Keratinocyte (primary cell): ENCODE results near the gene GDF11. TPM values are rescaled to one million over a fixed set of nuclear protein-coding genes. Genes with fewer than 3 reads are reported as not detected.

Source experiments
- DNase-seq: peaks from one replicate; pipeline ENCODE4 v3.0.0-alpha.2; 2011; ENCODE audit warnings: low read depth, missing footprints, low spot score
- FAIRE-seq: peaks from 2 replicates; lab custom pipeline; 2011; peaks lifted over from hg19 to GRCh38; lab: Jason Lieb, UNC
- H2AFZ ChIP-seq: 2 replicates; pipeline ENCODE4 v1.6.0; 2012; ENCODE audit warnings: low read length, control low read depth, inconsistent platforms; ENCODE audit not compliant: control insufficient read depth
- H3K27ac ChIP-seq: 2 replicates; pipeline ENCODE4 v1.5.1; 2011; ENCODE audit warnings: low read length; ENCODE audit not compliant: control insufficient read depth, insufficient read depth
- H3K27me3 ChIP-seq: 3 replicates; pipeline ENCODE4 v1.6.0; 2011; ENCODE audit warnings: low read length; ENCODE audit not compliant: control insufficient read depth, insufficient read depth; ENCODE audit errors: extremely low read depth
- H3K36me3 ChIP-seq, 2 experiments: 2 replicates in 1 of 2; 3 replicates in 1 of 2; pipeline ENCODE4 v1.5.1; 2011; ENCODE audit warnings: low read length in 2 of 2, mild to moderate bottlenecking in 1 of 2; ENCODE audit not compliant: control insufficient read depth in 2 of 2, insufficient read depth in 2 of 2; ENCODE audit errors: extremely low read depth in 1 of 2
- H3K4me1 ChIP-seq: 3 replicates; pipeline ENCODE4 v1.5.1; 2011; ENCODE audit warnings: low read length; ENCODE audit not compliant: control insufficient read depth, insufficient read depth; ENCODE audit errors: extremely low read depth
- H3K4me2 ChIP-seq: 3 replicates; pipeline ENCODE4 v1.6.0; 2011; ENCODE audit warnings: low read depth, low read length; ENCODE audit not compliant: control insufficient read depth, insufficient read depth; ENCODE audit errors: extremely low read depth
- H3K4me3 ChIP-seq, 3 experiments: fragments of 200-600 bp in 1 of 3; sonication (generic) in 1 of 3; 2 replicates in 2 of 3; 3 replicates in 1 of 3; pipeline ENCODE4 v1.5.1; 2011 to 2016; ENCODE audit warnings: low read length in 3 of 3, mild to moderate bottlenecking in 3 of 3, control low read depth in 2 of 3, inconsistent platforms in 1 of 3, low read depth in 1 of 3, mixed read lengths in 1 of 3, mixed run types in 1 of 3, moderate library complexity in 1 of 3; ENCODE audit not compliant: control insufficient read depth in 2 of 3, insufficient read depth in 2 of 3; ENCODE audit errors: extremely low read depth in 1 of 3
- H3K79me2 ChIP-seq: 2 replicates; pipeline ENCODE4 v1.6.0; 2012; ENCODE audit warnings: low read length; ENCODE audit not compliant: control insufficient read depth, insufficient read depth
- H3K9ac ChIP-seq: 3 replicates; pipeline ENCODE4 v1.6.0; 2011; ENCODE audit warnings: low read length; ENCODE audit not compliant: control insufficient read depth, insufficient read depth; ENCODE audit errors: extremely low read depth
- H3K9me1 ChIP-seq: 3 replicates; pipeline ENCODE4 v1.6.0; 2011; ENCODE audit warnings: low read length; ENCODE audit not compliant: control insufficient read depth, insufficient read depth; ENCODE audit errors: extremely low read depth
- H3K9me3 ChIP-seq: 2 replicates; pipeline ENCODE4 v1.5.1; 2012; ENCODE audit warnings: low read depth, low read length; ENCODE audit not compliant: control insufficient read depth
- H4K20me1 ChIP-seq: 3 replicates; pipeline ENCODE4 v1.6.0; 2011; ENCODE audit warnings: low read length; ENCODE audit not compliant: control insufficient read depth, insufficient read depth; ENCODE audit errors: extremely low read depth
- EZH2 ChIP-seq: IDR thresholded peaks from one replicate; pipeline ENCODE4 v1.6.1; 2012; ENCODE audit warnings: inconsistent platforms, mild to moderate bottlenecking, low read length, moderate library complexity
- dilution Hi-C: fragments of 300-500 bp; cut with MboI; formaldehyde crosslinking; loops from one replicate; pipeline ENCODE4 v1.7.0; 2020; ENCODE audit warnings: low sequenced_read_pairs; ENCODE audit not compliant: extremely low pct_ligation_motif_present
- polyA plus RNA-seq, 5 experiments: library from polyadenylated mRNA; depleted of rRNA in 3 of 5; stranded (reverse) in 3 of 5; stranded (forward) in 1 of 5; unstranded in 1 of 5; fragments of >200 nt; gene quantifications; 1 replicate in 1 of 5; 2 replicates in 3 of 5; 3 replicates in 1 of 5; pipeline versions ENCODE4 v1.2.1 to v1.2.3, GENCODE V29; 2011 to 2012; ENCODE audit warnings: missing spikeins in 2 of 5, low read depth in 1 of 5, low replicate concordance in 1 of 5
- TF ChIP-seq, protein P1 (sequence below), 3 experiments: IDR thresholded peaks in 1 of 3; conservative IDR thresholded peaks in 1 of 3; optimal IDR thresholded peaks in 1 of 3; 2 replicates in 2 of 3; 3 replicates in 1 of 3; pipeline versions ENCODE3 to v1.5.1; 2011; ENCODE audit warnings: low read length in 3 of 3, mild to moderate bottlenecking in 3 of 3, moderate library complexity in 2 of 3, control low read depth in 1 of 3, inconsistent platforms in 1 of 3; ENCODE audit not compliant: insufficient read depth in 2 of 3; ENCODE audit errors: extremely low read depth in 1 of 3

GDF11 gene
- polyA plus RNA-seq, 1 donor (not counting 4 experiments of a cell fraction or from before 2014, with no cell fraction given): 2.7 TPM

DNA sequence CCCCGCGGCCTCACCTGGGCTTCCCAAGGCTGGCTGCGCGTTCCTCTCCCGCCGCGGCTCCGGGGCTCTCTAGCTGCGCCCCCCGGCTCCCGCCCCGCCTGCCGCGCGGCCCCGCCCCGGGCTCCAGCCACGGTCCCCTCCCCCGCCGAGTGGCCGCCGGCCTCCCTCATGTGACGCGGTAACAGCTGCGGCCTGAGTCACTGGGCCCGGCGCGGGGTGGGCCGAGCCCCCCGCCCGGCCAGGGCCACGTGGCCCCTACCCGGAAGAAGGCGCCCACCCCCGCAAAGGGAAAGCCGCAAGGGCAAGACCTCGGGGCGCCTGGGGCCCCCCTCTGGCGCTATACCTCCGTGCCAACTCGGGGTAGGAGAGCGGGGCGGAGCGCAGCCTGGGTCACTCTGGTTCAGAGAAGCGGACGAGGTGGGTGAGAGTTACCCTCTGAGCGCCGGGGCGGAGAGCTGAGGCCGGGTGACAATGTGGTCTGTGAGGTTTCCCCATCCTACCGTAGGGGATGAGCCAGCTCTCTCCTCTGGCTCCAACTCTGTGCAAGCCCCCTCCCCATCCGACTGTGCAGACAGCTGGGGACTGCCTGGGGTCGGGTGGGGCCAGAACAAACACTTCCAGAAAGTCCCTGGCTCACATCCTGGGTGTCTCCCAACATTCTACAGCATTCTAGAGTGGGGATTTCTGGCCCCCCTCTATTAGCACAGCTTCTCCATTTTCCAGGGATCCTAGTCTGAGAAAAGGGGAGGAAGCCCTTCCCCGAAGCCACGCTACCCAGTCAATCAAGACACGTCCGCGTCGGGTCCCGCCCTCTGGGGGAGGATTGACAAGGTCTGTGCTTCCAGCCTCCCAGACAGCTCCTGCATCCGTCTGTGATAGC, 13.7 kb upstream of the GDF11 start, which contains the start of gene CD63:
Gene CD63 (minus strand): TSS at position 71 of the 880 bp plus-strand sequence. CDS start 668 bp downstream, outside the sequence.
- FAIRE-seq (peak; percentile 73), DNase-seq (peak; percentile 76)
- Histone ChIP-seq H3K27ac (peak within 1 kb of the TSS; percentile 96), H3K36me3 (peaks cover 16 to 17% of the 10 kb centered on the region in 2 experiments), H3K79me2 (peaks cover 22% of the 10 kb centered on the region), H3K27me3 (no peaks in the 10 kb centered on the region), H3K9me1 (no peaks in the 10 kb centered on the region), H3K4me3 (peak within 1 kb of the TSS; percentile 74 to 90 (median 83)), H3K4me2 (peak within 1 kb of the TSS; percentile 96), H3K9me3 (no peaks in the 10 kb centered on the region), H2AFZ (peak within 1 kb of the TSS; percentile 81), H3K9ac (peak within 1 kb of the TSS; percentile 95), H3K4me1 (peaks cover 32% of the 10 kb centered on the region), H4K20me1 (no peaks in the 10 kb centered on the region)
- dilution Hi-C loops: no loop called here
- no peak for TF ChIP-seq EZH2
- TF ChIP-seq, protein P1, sequence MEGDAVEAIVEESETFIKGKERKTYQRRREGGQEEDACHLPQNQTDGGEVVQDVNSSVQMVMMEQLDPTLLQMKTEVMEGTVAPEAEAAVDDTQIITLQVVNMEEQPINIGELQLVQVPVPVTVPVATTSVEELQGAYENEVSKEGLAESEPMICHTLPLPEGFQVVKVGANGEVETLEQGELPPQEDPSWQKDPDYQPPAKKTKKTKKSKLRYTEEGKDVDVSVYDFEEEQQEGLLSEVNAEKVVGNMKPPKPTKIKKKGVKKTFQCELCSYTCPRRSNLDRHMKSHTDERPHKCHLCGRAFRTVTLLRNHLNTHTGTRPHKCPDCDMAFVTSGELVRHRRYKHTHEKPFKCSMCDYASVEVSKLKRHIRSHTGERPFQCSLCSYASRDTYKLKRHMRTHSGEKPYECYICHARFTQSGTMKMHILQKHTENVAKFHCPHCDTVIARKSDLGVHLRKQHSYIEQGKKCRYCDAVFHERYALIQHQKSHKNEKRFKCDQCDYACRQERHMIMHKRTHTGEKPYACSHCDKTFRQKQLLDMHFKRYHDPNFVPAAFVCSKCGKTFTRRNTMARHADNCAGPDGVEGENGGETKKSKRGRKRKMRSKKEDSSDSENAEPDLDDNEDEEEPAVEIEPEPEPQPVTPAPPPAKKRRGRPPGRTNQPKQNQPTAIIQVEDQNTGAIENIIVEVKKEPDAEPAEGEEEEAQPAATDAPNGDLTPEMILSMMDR (optimal IDR thresholded peaks at IDR 0.05 in 1 of 3, IDR thresholded peaks at IDR 0.05 in 1 of 3, conservative IDR thresholded peaks at IDR 0.05 in 1 of 3; ENCODE audit: extremely low read depth in 1 of 3, insufficient read depth in 2 of 3, low read length in 3 of 3): no peak

DNA sequence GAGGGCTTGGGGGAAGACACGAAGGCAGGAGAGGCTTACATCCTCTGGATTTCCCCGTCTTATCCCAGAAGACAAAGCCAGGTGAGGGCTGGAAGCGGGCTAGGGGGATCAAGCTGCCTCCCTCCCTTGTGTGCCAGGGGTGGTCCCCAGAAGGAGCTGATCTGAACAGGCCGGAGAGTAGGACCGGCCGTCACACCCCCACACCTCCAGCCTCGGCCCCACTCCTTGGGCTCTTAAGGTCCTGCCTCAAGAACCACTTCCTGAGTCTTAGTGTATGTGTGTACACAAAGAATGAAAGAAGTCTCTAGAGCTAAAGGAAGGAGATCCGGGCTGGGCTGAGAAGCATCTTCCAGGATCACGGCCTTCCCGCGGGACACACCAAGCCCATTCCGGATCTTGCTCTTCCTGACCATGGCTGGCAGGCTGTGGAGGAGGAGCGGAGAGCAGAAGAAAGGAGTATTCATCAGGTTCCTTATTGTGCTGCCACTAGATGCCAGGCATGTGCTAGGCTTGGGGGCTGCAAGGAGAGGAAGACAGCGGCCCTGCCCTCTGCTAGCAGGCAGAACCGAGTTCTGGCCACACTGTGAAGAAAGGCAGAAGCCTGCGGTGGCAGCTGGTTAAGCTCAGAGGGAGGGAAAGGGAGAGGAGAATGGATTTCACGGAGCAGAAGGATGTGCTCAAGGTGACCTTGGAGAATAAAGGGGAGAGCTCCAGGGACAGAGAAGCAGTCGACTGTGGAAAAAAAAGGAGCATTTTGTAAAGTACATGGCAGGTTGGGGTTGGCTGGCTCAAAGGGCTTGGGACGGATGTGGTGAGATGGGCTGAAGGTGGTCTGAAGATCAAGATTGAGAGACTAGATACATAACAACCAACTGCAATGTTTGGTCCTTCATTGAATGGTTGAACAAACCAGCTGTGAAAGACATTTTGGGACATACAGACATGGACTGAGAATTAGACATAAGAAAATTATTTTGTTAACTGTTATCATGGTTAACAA, 12.8 kb upstream of the GDF11 start:
- no peaks in the 10 kb centered on the region for H3K9me3 ChIP-seq
- peak overlapping the region; percentile 88 for H3K4me2 ChIP-seq
- dilution Hi-C loops: no loop called here
- no peaks in the 10 kb centered on the region for H4K20me1 ChIP-seq
- TF ChIP-seq, protein P1 (optimal IDR thresholded peaks at IDR 0.05 in 1 of 3, IDR thresholded peaks at IDR 0.05 in 1 of 3, conservative IDR thresholded peaks at IDR 0.05 in 1 of 3; ENCODE audit: extremely low read depth in 1 of 3, insufficient read depth in 2 of 3, low read length in 3 of 3): peak in 2 of 3 experiments; percentile 11 to 42
- no peak for TF ChIP-seq EZH2
- peaks cover 22% of the 10 kb centered on the region for H3K79me2 ChIP-seq
- peaks cover 9 to 10% of the 10 kb centered on the region in 2 experiments for H3K36me3 ChIP-seq
- FAIRE-seq (no peak), DNase-seq (no peak)
- peak overlapping the region; percentile 96 for H3K27ac ChIP-seq
- peak overlapping the region; percentile 95 for H3K9ac ChIP-seq
- no peaks in the 10 kb centered on the region for H3K9me1 ChIP-seq
- no peaks in the 10 kb centered on the region for H3K27me3 ChIP-seq
- peak overlapping the region; percentile 74 to 90 (median 83) for H3K4me3 ChIP-seq
- H2AFZ ChIP-seq: peak overlapping the region; percentile 81
- peaks cover 32% of the 10 kb centered on the region for H3K4me1 ChIP-seq
